H9 (cell line): ENCODE results near the gene RADIL. TPM values are rescaled to one million over a fixed set of nuclear protein-coding genes. Genes with fewer than 3 reads are reported as not detected.

Experiments
- DNase-seq: peaks from one replicate; pipeline ENCODE4 v3.0.0-alpha.2; 2017
- H2AFZ ChIP-seq: one replicate; pipeline ENCODE4 v1.6.1; 2013; ENCODE audit warnings: mild to moderate bottlenecking, low read length, control low read depth, moderate library complexity
- H2AK5ac ChIP-seq: 2 replicates; pipeline ENCODE4 v1.6.1; 2013; ENCODE audit warnings: low read length, control low read depth, mixed read lengths; ENCODE audit not compliant: insufficient read length
- H2BK120ac ChIP-seq: one replicate; pipeline ENCODE4 v1.6.1; 2013; ENCODE audit warnings: low read depth, mild to moderate bottlenecking, low read length, control low read depth, inconsistent platforms; ENCODE audit not compliant: poor library complexity, severe bottlenecking
- H2BK12ac ChIP-seq: 2 replicates; pipeline ENCODE4 v1.6.1; 2013; ENCODE audit warnings: low read length, control low read depth, mixed read lengths, low read depth; ENCODE audit not compliant: insufficient read length
- H2BK15ac ChIP-seq: 2 replicates; pipeline ENCODE4 v1.6.1; 2013; ENCODE audit warnings: low read depth, low read length, control low read depth
- H2BK20ac ChIP-seq: one replicate; pipeline ENCODE4 v1.6.1; 2013; ENCODE audit warnings: low read depth, mild to moderate bottlenecking, low read length, control low read depth, inconsistent platforms; ENCODE audit not compliant: poor library complexity, severe bottlenecking
- H2BK5ac ChIP-seq: 2 replicates; pipeline ENCODE4 v1.6.1; 2013; ENCODE audit warnings: low read length, control low read depth, mixed read lengths; ENCODE audit not compliant: insufficient read length
- H3K14ac ChIP-seq: 2 replicates; pipeline ENCODE4 v1.6.1; 2013; ENCODE audit warnings: low read length, control low read depth; ENCODE audit not compliant: insufficient read depth
- H3K18ac ChIP-seq: 2 replicates; pipeline ENCODE4 v1.6.1; 2013; ENCODE audit warnings: low read depth, mild to moderate bottlenecking, mixed read lengths, low read length, control low read depth; ENCODE audit not compliant: insufficient read length
- H3K23ac ChIP-seq: 2 replicates; pipeline ENCODE4 v1.6.1; 2013; ENCODE audit warnings: low read length, control low read depth, mixed read lengths, low read depth; ENCODE audit not compliant: insufficient read length
- H3K23me2 ChIP-seq: 2 replicates; pipeline ENCODE4 v1.6.1; 2013; ENCODE audit warnings: low read depth, mild to moderate bottlenecking, mixed read lengths, low read length, control low read depth; ENCODE audit not compliant: insufficient read length, poor library complexity, severe bottlenecking
- H3K27ac ChIP-seq: 2 replicates; pipeline ENCODE4 v1.5.1; 2013; ENCODE audit warnings: low read length, control low read depth, mixed read lengths, low read depth; ENCODE audit not compliant: insufficient read length
- H3K27me3 ChIP-seq: 2 replicates; pipeline ENCODE4 v1.6.1; 2013; ENCODE audit warnings: low read length, control low read depth, inconsistent platforms; ENCODE audit not compliant: insufficient read depth
- H3K4ac ChIP-seq: 2 replicates; pipeline ENCODE4 v1.6.1; 2013; ENCODE audit warnings: low read depth, mild to moderate bottlenecking, control low read depth, inconsistent platforms, low read length, moderate library complexity
- H3K4me1 ChIP-seq: 2 replicates; pipeline ENCODE4 v1.6.1; 2013; ENCODE audit warnings: low read length, control low read depth, inconsistent platforms; ENCODE audit not compliant: insufficient read depth
- H3K4me2 ChIP-seq: 2 replicates; pipeline ENCODE4 v1.6.1; 2013; ENCODE audit warnings: low read length, control low read depth, mixed read lengths; ENCODE audit not compliant: insufficient read length, insufficient read depth
- H3K56ac ChIP-seq: 2 replicates; pipeline ENCODE4 v1.6.1; 2013; ENCODE audit warnings: low read depth, mild to moderate bottlenecking, mixed read lengths, low read length, control low read depth; ENCODE audit not compliant: insufficient read length
- H3K79me1 ChIP-seq: 2 replicates; pipeline ENCODE4 v1.6.1; 2013; ENCODE audit warnings: low read depth, mild to moderate bottlenecking, moderate library complexity, low read length, control low read depth, inconsistent platforms; ENCODE audit not compliant: insufficient read depth, poor library complexity, severe bottlenecking
- H3K79me2 ChIP-seq: 2 replicates; pipeline ENCODE4 v1.6.1; 2013; ENCODE audit warnings: low read length, control low read depth, inconsistent platforms; ENCODE audit not compliant: insufficient read depth
- H3K9ac ChIP-seq: 2 replicates; pipeline ENCODE4 v1.6.1; 2013; ENCODE audit warnings: low read length, control low read depth, mixed read lengths; ENCODE audit not compliant: insufficient read length; ENCODE audit errors: extremely low read depth
- H3K9me3 ChIP-seq: one replicate; pipeline ENCODE4 v1.6.1; 2013; ENCODE audit warnings: low read depth, low read length, inconsistent platforms; ENCODE audit not compliant: control insufficient read depth
- H3T11ph ChIP-seq: one replicate; pipeline ENCODE4 v1.6.1; 2013; ENCODE audit warnings: mild to moderate bottlenecking, low read length, control low read depth, inconsistent platforms
- H4K20me1 ChIP-seq: one replicate; pipeline ENCODE4 v1.6.1; 2013; ENCODE audit not compliant: control insufficient read depth, insufficient read length, insufficient read depth
- H4K5ac ChIP-seq: 2 replicates; pipeline ENCODE4 v1.6.1; 2013; ENCODE audit warnings: low read depth, mild to moderate bottlenecking, mixed read lengths, low read length, control low read depth; ENCODE audit not compliant: insufficient read length
- H4K8ac ChIP-seq: replicated peaks from 2 replicates; pipeline ENCODE4 v1.6.1; 2013; ENCODE audit warnings: low read length, control low read depth, mixed read lengths, low read depth; ENCODE audit not compliant: insufficient read length
- H4K91ac ChIP-seq: 2 replicates; pipeline ENCODE4 v1.6.1; 2013; ENCODE audit warnings: low read depth, mild to moderate bottlenecking, moderate library complexity, mixed read lengths, low read length, control low read depth; ENCODE audit not compliant: insufficient read length
- H3K27ac Mint-ChIP-seq, 3 experiments: 2 replicates in 2 of 3; 3 replicates in 1 of 3; pipeline ENCODE4 v1.8.0; 2020 to 2021; ENCODE audit warnings: mixed read lengths in 3 of 3, mild to moderate bottlenecking in 1 of 3, moderate library complexity in 1 of 3
- H3K27me3 Mint-ChIP-seq: 2 replicates; pipeline ENCODE4 v1.8.0; 2021; ENCODE audit warnings: low read depth, mild to moderate bottlenecking, moderate library complexity, mixed read lengths
- H3K36me3 Mint-ChIP-seq, 3 experiments: 2 replicates in 2 of 3; 3 replicates in 1 of 3; pipeline ENCODE4 v1.8.0; 2020 to 2021; ENCODE audit warnings: low read depth in 3 of 3, mixed read lengths in 3 of 3; ENCODE audit not compliant: insufficient read depth in 1 of 3
- H3K4me1 Mint-ChIP-seq, 2 experiments: 2 replicates each; pipeline ENCODE4 v1.8.0; 2020; ENCODE audit warnings: mixed read lengths in 2 of 2
- H3K4me3 Mint-ChIP-seq, 2 experiments: 2 replicates in 1 of 2; 3 replicates in 1 of 2; pipeline ENCODE4 v1.8.0; 2020 to 2021; ENCODE audit warnings: mild to moderate bottlenecking in 2 of 2, mixed read lengths in 2 of 2, moderate library complexity in 1 of 2
- H3K9me3 Mint-ChIP-seq, 2 experiments: 2 replicates in 1 of 2; 3 replicates in 1 of 2; pipeline ENCODE4 v1.8.0; 2020; ENCODE audit warnings: mild to moderate bottlenecking in 2 of 2, mixed read lengths in 2 of 2, moderate library complexity in 1 of 2
- CTCF ChIP-seq: fragments of 200-600 bp; sonication (generic); conservative IDR thresholded peaks from 3 replicates; pipeline ENCODE4 v1.8.0; 2021; ENCODE audit warnings: antibody characterized with exemption, mild to moderate bottlenecking
- WGBS: extraction: QIAGEN DNeasy Blood & Tissue Kit; methylation state at CpG from one replicate; pipeline ENCODE4 v1.1.7; 2013; ENCODE audit warnings: missing lambda C conversion rate, low lambda C conversion rate, mixed read lengths; ENCODE audit not compliant: insufficient read length; ENCODE audit errors: extremely low coverage; 5-methylcytosine and 5-hydroxymethylcytosine counted together
- total RNA-seq: library from RNA; stranded (reverse); gene quantifications from 2 replicates; pipeline ENCODE4 v1.2.1, GENCODE V29; 2021

RADIL gene
- total RNA-seq, 1 experiment from 2014 or later: 4.7 TPM

GRCh38 chr7:4787947-4788626, 95.4 kb downstream of the RADIL start:
- Histone ChIP-seq H3K23ac (no peak overlapping the region), H3K9ac (no peak overlapping the region), H4K91ac (no peak overlapping the region), H3K4ac (no peak overlapping the region), H2BK20ac (no peak overlapping the region), H4K20me1 (no peaks in the 10 kb centered on the region), H3K56ac (no peak overlapping the region), H3K23me2 (peaks cover 5% of the 10 kb centered on the region), H3K79me2 (no peaks in the 10 kb centered on the region), H2BK15ac (no peak overlapping the region), H3K9me3 (no peaks in the 10 kb centered on the region), H3K18ac (no peak overlapping the region), H2AK5ac (no peak overlapping the region), H3K4me2 (no peak overlapping the region), H4K5ac (no peak overlapping the region), H3K4me1 (no peaks in the 10 kb centered on the region), H3K14ac (no peak overlapping the region), H3T11ph (no peak overlapping the region), H3K79me1 (no peaks in the 10 kb centered on the region), H4K8ac (no peak overlapping the region), H3K27ac (no peak overlapping the region), H2BK12ac (no peak overlapping the region), H2BK5ac (no peak overlapping the region), H2AFZ (no peak overlapping the region), H2BK120ac (no peak overlapping the region), H3K27me3 (no peaks in the 10 kb centered on the region)
- no peaks in the 10 kb centered on the region for H3K4me1 Mint-ChIP-seq
- no peaks in the 10 kb centered on the region for H3K27me3 Mint-ChIP-seq
- no peak for DNase-seq
- no CpG with 5 or more reads among the region's 23 CpGs for WGBS
- H3K4me3 Mint-ChIP-seq: no peak overlapping the region
- no peaks in the 10 kb centered on the region for H3K9me3 Mint-ChIP-seq
- no peak overlapping the region for H3K27ac Mint-ChIP-seq
- peaks cover 0 to 19% (median 4%) of the 10 kb centered on the region in 3 experiments; a peak in 4 of 7 replicates for H3K36me3 Mint-ChIP-seq
- TF ChIP-seq CTCF: no peak
